Urinary bladder (tissue), 4 donors: ENCODE measurements around the gene S1PR5. TPM values are rescaled to one million over a fixed set of nuclear protein-coding genes. Genes with fewer than 3 reads are reported as not detected.
"Not testable (repeated sequence)": the region's sequence is repeated elsewhere in the genome, so short reads cannot be mapped to it uniquely, and the experiment has no call there.

ENCODE experiments used
- DNase-seq: peaks from one replicate; pipeline ENCODE4 v3.0.0-alpha.2; 2015; ENCODE audit errors: extremely low spot score
- H3K27ac ChIP-seq: one replicate; pipeline ENCODE4 v1.5.1; 2013; ENCODE audit warnings: low read depth, mild to moderate bottlenecking, moderate library complexity
- H3K36me3 ChIP-seq: one replicate; pipeline ENCODE4 v1.6.1; 2013; ENCODE audit warnings: mild to moderate bottlenecking, moderate library complexity; ENCODE audit not compliant: insufficient read depth
- H3K4me1 ChIP-seq: one replicate; pipeline ENCODE4 v1.6.1; 2013; ENCODE audit warnings: mild to moderate bottlenecking, moderate library complexity; ENCODE audit not compliant: insufficient read depth
- H3K4me3 ChIP-seq: one replicate; pipeline ENCODE4 v1.5.1; 2013; ENCODE audit warnings: low read depth, low read length
- WGBS: extraction: QIAGEN DNeasy Blood & Tissue Kit; methylation state at CpG from one replicate; pipeline ENCODE4 v1.1.7; 2013; 5-methylcytosine and 5-hydroxymethylcytosine counted together
- polyA plus RNA-seq: library from polyadenylated mRNA; stranded (reverse); fragments of 200-250 nt; gene quantifications from one replicate; pipeline ENCODE4 v1.2.3, GENCODE V29; 2013
- total RNA-seq: library from RNA; depleted of rRNA; stranded (reverse); fragments of >200 nt; gene quantifications from one replicate; pipeline ENCODE4 v1.2.3, GENCODE V29; 2014
- donor health status: healthy with polysubstance abuse.
- donor health status: healthy.

S1PR5 gene
- total and polyA plus RNA-seq, 2 donors = 1.8 to 3.2 TPM

GRCh38 chr19:10537668-10538067 is 20.4 kb upstream of the S1PR5 start:
- no peak for DNase-seq
- Histone ChIP-seq H3K4me1 (no peaks in the 10 kb centered on the region), H3K4me3 (no peak overlapping the region), H3K27ac (no peak overlapping the region), H3K36me3 (no peaks in the 10 kb centered on the region)
- WGBS = 70% methylated on average over 11 of the region's 11 CpGs

GRCh38 chr19:10535613-10536012 is 18.4 kb upstream of the S1PR5 start:
- Histone ChIP-seq H3K36me3 (no peaks in the 10 kb centered on the region), H3K4me3 (no peak overlapping the region), H3K27ac (no peak overlapping the region), H3K4me1 (no peaks in the 10 kb centered on the region)
- WGBS = 65% methylated on average over 6 of the region's 6 CpGs
- DNase-seq = no peak

GRCh38 chr19:10533646-10534386 is 16.6 kb upstream of the S1PR5 start:
- 60% methylated on average over 10 of the region's 10 CpGs for WGBS
- Histone ChIP-seq H3K4me3 (no peak overlapping the region), H3K36me3 (no peaks in the 10 kb centered on the region), H3K27ac (no peak overlapping the region), H3K4me1 (no peaks in the 10 kb centered on the region)
- DNase-seq = peak; percentile 39

GRCh38 chr19:10532457-10532856 is 15.2 kb upstream of the S1PR5 start:
- Histone ChIP-seq H3K27ac (no peak overlapping the region), H3K4me3 (no peak overlapping the region), H3K36me3 (no peaks in the 10 kb centered on the region), H3K4me1 (no peaks in the 10 kb centered on the region)
- no peak for DNase-seq
- WGBS = 89% methylated on average over 1 of the region's 1 CpG

- not testable (repeated sequence) for H3K36me3 ChIP-seq, H3K4me1 ChIP-seq, H3K4me3 ChIP-seq, H3K27ac ChIP-seq, DNase-seq
- WGBS = 87% methylated on average over 8 of the region's 8 CpGs
Measured at GRCh38 chr19:10526887-10527286, 9.6 kb upstream of the S1PR5 start.

- Histone ChIP-seq H3K4me3 (no peak overlapping the region), H3K27ac (no peak overlapping the region), H3K4me1 (no peaks in the 10 kb centered on the region), H3K36me3 (no peaks in the 10 kb centered on the region)
- 94% methylated on average over 7 of the region's 7 CpGs for WGBS
- no peak for DNase-seq
Measured at GRCh38 chr19:10525636-10526035, 8.4 kb upstream of the S1PR5 start.

GRCh38 chr19:10523135-10523636 is 5.9 kb upstream of the S1PR5 start:
- no peak overlapping the region for H3K27ac ChIP-seq
- no peaks in the 10 kb centered on the region for H3K36me3 ChIP-seq
- H3K4me3 ChIP-seq = no peak overlapping the region
- DNase-seq = no peak
- no peaks in the 10 kb centered on the region for H3K4me1 ChIP-seq
- WGBS = 73% methylated on average over 3 of the region's 3 CpGs

- 69% methylated on average over 13 of the region's 13 CpGs for WGBS
- no peak for DNase-seq
- Histone ChIP-seq H3K36me3 (no peaks in the 10 kb centered on the region), H3K4me1 (peaks cover 2% of the 10 kb centered on the region), H3K4me3 (no peak overlapping the region), H3K27ac (no peak overlapping the region)
Measured at GRCh38 chr19:10521461-10522171, 4.4 kb upstream of the S1PR5 start.

- Histone ChIP-seq H3K36me3 (no peaks in the 10 kb centered on the region), H3K27ac (no peak overlapping the region)
- WGBS = 83% methylated on average over 15 of the region's 15 CpGs
Measured at GRCh38 chr19:10520652-10521318, 3.5 kb upstream of the S1PR5 start.

GRCh38 chr19:10519421-10519820 is 2.2 kb upstream of the S1PR5 start:
- Histone ChIP-seq H3K27ac (no peak overlapping the region), H3K4me3 (no peak overlapping the region), H3K4me1 (peaks cover 2% of the 10 kb centered on the region), H3K36me3 (no peaks in the 10 kb centered on the region)
- no peak for DNase-seq
- 77% methylated on average over 7 of the region's 7 CpGs for WGBS

More at GRCh38 chr19:10520652-10521318, 3.5 kb upstream of the S1PR5 start:
- DNase-seq = no peak
- Histone ChIP-seq H3K4me3 (no peak overlapping the region), H3K4me1 (peaks cover 2% of the 10 kb centered on the region)

- H3K4me3 ChIP-seq = no peak overlapping the region
- peaks cover 2% of the 10 kb centered on the region for H3K4me1 ChIP-seq
- no peaks in the 10 kb centered on the region for H3K36me3 ChIP-seq
- no peak overlapping the region for H3K27ac ChIP-seq
- no peak for DNase-seq
- 17% methylated on average over 33 of the region's 33 CpGs for WGBS
Measured at GRCh38 chr19:10518444-10519361, 1.5 kb upstream of the S1PR5 start.

GRCh38 chr19:10517760-10518443 is 655 bp upstream of the S1PR5 start:
- no peak for DNase-seq
- Histone ChIP-seq H3K4me3 (peak overlapping the region; percentile 38), H3K27ac (peak overlapping the region; percentile 30), H3K36me3 (no peaks in the 10 kb centered on the region), H3K4me1 (peaks cover 2% of the 10 kb centered on the region)
- WGBS = 1% methylated on average over 27 of the region's 27 CpGs
